NCI-H2029 (cell line): ENCODE data around the gene CCDC174.

Experiments used
- DNase-seq: peaks from one replicate; lab custom pipeline; 2025; lab: John Stamatoyannopoulos, UW

Gene CCDC174

GRCh38 chr3:14703128-14703750 is 51.7 kb downstream of the CCDC174 start:
- DNase-seq: no peak

GRCh38 chr3:14703791-14704190 is 52.2 kb downstream of the CCDC174 start:
- no peak for DNase-seq

- no peak for DNase-seq
These were observed 54.5 kb downstream of the CCDC174 start for GRCh38 chr3:14706096-14706495.

- no peak for DNase-seq
These were observed 65.0 kb downstream of the CCDC174 start for GRCh38 chr3:14716591-14716990.

GRCh38 chr3:14717307-14717706 is 65.7 kb downstream of the CCDC174 start:
- no peak for DNase-seq

- DNase-seq: no peak
These were observed 67.0 kb downstream of the CCDC174 start for GRCh38 chr3:14718539-14718938.

- DNase-seq: no peak
These were observed 67.4 kb downstream of the CCDC174 start for GRCh38 chr3:14719006-14719405.

- DNase-seq: no peak
These were observed 69.7 kb downstream of the CCDC174 start for GRCh38 chr3:14721126-14721864.
